Measurements from ENCODE around the gene CLCN5.
"Not testable (repeated sequence)": the region's sequence is repeated elsewhere in the genome, so short reads cannot be mapped to it uniquely, and the experiment has no call there.

CLCN5 gene

GRCh38 chrX:49996474-49996873, 74.1 kb downstream of the CLCN5 start:
- DNase-seq (ENCODE audit: low read depth), result no peak

GRCh38 chrX:49999087-49999486, 76.7 kb downstream of the CLCN5 start:
- DNase-seq (ENCODE audit: low read depth), result no peak

DNA sequence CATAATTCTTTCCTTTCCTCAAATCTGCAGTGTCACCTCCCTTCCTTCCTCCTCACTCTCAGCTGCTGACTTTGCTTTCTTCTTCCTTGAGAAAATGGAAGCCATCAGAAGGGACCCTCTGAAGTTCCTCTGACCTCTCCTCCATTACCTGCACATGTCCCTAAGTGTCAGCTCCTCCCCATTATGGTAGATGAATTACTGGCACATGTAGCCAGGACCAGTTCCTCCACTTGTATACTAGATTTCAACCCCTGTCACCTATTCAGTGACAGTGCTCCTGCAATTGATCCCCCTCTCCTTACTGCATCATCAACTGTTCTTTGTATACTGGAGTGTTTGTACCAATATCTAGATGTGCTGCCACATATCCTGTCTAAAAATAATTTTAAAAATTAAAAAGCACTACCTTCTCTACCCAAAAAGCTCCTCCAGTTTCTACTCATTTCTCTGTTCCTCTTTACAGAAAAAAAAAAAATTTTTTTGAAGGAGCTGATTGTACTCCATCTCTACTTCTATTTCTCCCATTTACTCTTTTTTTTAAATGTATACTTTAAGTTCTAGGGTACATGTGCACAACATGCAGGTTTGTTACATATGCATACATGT, 78.6 kb downstream of the CLCN5 start:
- DNase-seq (ENCODE audit: low read depth), result no peak

- no peak for DNase-seq (ENCODE audit: low read depth)
These were observed 79.8 kb downstream of the CLCN5 start for GRCh38 chrX:50002067-50002714.

DNA sequence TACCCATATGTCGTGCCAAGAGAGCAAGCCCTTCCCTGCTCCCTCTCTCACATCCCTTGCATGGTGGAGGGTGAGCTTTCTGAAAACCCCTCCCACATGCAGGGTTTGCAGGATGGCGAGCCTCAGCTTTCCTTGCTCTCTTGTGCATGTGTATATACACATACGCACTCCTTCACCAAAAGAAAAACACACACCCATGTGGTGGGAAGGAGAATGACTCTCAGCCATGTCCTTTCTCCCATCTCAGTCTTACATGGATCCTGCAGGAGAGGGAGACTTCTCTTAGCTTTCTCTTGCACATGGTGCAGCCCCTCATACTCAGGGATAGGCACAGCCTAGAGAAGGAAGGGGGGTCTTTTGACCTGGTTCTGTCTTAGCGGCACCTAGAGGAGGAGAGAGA, 81.1 kb downstream of the CLCN5 start:
- no peak for DNase-seq (ENCODE audit: low read depth)

DNA sequence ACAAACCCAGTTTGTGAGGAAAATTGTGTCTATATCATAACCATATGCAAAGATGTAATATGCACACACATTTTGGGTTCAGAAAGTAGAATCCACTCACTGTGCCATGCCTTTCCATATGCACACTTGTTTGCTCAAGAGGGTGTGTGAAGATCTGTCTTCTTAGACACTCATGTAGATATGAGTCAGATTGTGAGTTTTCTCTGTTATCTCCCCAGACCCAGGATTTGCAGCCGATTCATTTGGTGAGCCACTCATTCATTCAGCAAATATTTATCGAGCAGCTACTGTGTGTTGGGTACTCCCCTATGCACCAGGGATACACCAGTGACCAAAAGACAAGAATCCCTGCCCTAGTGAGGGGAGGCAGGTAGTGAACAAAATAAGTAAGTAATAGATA, 81.5 kb downstream of the CLCN5 start:
- DNase-seq (ENCODE audit: low read depth), result no peak

- DNase-seq (ENCODE audit: low read depth), result not testable (repeated sequence)
These were observed 103.2 kb downstream of the CLCN5 start for GRCh38 chrX:50025591-50025990.

- no peak for DNase-seq (ENCODE audit: low read depth)
These were observed 112.7 kb downstream of the CLCN5 start for GRCh38 chrX:50035126-50035525.

DNA sequence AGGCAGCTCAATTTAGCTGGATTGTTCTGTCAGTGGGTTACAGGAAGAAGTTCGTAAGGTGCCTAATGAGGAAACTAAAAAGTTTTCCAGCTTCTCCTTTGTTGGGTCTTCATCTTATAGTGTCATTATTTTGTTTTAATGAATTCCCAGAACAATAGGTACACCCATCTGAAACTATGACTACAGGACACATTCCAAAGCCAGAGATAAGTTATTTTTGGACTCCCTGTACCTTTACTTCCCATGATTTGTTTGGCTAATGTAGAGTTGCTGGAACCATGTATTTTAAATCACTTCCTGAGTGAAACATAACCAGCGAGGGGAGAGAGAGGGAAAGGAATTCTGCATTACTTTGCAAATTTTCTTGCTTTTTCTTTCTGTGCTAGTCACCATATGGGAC, 114.0 kb downstream of the CLCN5 start:
- no peak for DNase-seq (ENCODE audit: low read depth)

GRCh38 chrX:50045823-50046222, 123.4 kb downstream of the CLCN5 start:
- no peak for DNase-seq (ENCODE audit: low read depth)

- DNase-seq (ENCODE audit: low read depth), result no peak
These were observed 126.8 kb downstream of the CLCN5 start for GRCh38 chrX:50049228-50049627.

GRCh38 chrX:50054147-50054546, 131.8 kb downstream of the CLCN5 start:
- DNase-seq (ENCODE audit: low read depth), result no peak

GRCh38 chrX:50066318-50066937, 144.0 kb downstream of the CLCN5 start:
- DNase-seq (ENCODE audit: low read depth), result no peak

GRCh38 chrX:50067435-50068284, 145.3 kb downstream of the CLCN5 start:
- DNase-seq (ENCODE audit: low read depth), result no peak

GRCh38 chrX:50068285-50068563, 145.8 kb downstream of the CLCN5 start:
- DNase-seq (ENCODE audit: low read depth), result no peak

GRCh38 chrX:50068893-50069292, 146.5 kb downstream of the CLCN5 start:
- DNase-seq (ENCODE audit: low read depth), result no peak

- DNase-seq (ENCODE audit: low read depth), result no peak
These were observed 149.1 kb downstream of the CLCN5 start for GRCh38 chrX:50071494-50071893.

DNA sequence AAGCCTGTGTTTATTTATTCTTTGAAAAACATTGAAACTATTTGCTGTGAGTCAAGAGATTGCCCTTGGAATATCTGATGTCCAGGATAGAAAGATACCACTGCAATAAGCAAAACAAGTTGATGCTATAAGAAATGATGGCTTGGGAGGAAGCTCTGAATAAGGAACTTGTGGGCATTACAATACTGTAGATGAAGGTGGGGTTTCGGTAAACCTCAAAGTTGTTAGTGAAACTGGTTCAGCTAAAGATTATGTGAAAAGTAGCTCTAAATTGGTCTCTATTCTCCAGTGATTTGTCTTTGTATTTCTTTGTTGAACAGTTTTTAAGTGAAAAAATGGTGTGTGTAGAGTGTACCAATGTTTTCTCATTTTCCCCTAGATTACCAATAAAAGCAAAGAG, 149.7 kb downstream of the CLCN5 start:
- DNase-seq (ENCODE audit: low read depth), result no peak

GRCh38 chrX:50073601-50074000, 151.2 kb downstream of the CLCN5 start:
- no peak for DNase-seq (ENCODE audit: low read depth)

DNA sequence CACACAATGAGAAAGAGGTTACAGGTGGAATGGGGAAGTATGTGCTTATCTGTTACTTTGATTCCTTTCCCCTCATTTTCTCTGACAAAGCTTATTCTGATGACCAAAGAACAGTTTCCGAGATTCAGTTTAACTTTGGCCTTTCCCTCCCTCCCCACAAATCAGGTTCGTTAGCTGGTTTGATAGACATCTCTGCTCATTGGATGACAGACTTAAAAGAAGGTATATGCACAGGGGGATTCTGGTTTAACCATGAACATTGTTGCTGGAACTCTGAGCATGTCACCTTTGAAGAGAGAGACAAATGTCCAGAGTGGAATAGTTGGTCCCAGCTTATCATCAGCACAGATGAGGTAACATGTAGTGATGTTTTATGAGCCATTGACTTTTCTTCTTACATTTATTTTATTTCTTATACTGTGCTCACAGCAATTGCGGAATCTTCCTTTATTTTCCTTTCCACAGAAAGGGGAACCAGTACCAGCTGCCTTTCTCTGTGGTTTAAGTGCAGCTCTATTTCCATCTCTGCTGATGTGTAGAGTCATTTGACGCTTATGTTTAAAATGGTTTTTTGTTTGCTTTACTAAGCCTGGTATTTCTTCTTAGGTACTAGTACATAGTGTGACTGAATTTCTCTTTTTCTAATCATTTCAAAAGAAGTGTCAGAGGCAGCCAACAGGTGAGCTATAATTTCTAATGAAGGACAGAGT, 153.4 kb downstream of the CLCN5 start:
- DNase-seq (ENCODE audit: low read depth), result no peak

DNA sequence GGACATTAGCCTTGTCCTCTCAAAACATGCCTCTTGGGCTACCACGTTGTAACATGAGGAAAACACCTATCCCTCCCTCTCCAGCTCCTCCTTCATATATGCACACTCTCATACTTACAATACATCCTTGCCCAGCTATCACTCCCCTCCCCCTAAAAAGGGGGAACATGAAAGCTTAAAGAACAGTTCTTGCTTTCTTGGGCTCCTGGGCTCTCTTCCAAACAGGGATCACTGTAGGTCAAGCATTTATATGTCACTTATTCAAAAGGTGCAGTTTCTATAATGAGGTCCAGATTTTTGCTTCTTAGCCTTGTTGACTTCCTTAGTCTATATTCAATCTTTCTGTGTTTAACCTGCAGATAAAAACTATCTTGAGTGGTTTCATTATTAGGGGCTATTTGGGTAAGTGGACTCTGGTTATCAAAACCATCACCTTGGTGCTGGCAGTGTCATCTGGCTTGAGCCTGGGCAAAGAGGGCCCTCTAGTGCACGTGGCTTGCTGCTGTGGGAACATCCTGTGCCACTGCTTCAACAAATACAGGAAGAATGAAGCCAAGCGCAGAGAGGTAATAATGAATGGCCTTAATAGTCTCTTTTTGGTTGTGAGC, 159.0 kb downstream of the CLCN5 start:
- DNase-seq (ENCODE audit: low read depth), result no peak

DNA sequence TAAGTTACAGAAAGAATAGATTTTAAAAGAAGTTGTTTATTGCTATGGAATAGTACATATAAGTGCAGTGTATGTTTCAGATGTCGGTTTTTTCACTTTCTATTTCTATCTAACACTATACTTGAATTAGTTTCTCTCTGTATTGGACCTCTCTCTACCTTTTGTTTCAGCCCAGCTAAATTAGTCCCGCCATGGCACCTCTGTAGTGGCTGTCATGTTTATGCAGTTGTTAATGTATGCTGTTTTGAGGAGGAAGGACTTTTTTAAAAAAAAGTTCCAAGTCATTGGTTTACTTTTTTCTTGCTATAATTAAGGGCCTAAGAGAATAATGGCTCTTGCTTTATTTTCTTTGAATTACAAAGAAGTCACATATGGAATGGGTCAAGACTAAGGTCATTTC, 160.3 kb downstream of the CLCN5 start:
- DNase-seq (ENCODE audit: low read depth), result no peak
